Measurements from ENCODE around the gene RUFY1.

- TF ChIP-seq CTCF (conservative IDR thresholded peaks at IDR 0.05) (no peak), EZH2 (IDR thresholded peaks at IDR 0.05; ENCODE audit: low read depth) (no peak)
Observed at GRCh38 chr5:179617930-179618329, 67.6 kb downstream of the RUFY1 start.

Measured in PC-9 (cell line).